ENCODE data around the gene GSTK1.

DNA sequence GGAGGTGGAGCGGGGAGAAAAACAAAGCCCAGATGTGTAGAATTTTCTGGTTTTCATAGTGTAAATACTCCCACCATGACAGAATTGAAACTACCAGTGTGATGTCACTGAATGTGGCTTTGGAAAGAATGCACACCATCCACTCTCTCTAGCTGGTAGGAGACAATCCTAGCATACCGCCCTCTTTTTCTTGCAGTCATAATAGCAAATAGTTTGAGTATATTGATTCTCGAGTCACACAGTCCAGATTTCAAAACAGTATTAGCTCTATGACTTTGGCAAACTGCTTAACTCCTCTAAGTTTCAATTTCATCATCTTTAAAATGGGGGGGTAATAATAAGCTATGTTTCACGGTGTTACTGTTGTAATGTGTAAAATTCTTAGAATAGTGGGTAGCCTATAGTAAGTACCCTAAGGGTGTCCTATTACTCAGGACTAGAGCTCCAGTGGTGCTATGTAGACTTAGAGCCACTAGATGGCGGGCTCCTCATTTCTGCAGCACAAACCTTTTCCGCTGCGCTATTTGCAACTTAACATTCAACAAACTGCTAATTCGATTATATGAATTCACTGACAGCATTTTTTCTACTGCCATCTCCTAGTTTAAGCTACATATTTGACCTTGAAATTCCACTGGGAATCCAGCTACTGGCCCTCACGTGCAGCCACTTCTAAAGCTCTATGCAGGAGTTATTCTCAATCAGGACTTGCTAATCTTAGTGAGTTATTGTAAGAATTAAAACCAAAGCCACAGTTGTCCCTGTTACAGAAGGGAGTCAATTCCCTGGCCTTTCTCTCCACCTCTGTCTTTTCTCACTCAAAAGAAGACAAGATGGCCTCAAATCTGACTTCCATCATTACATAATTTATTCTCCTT is 22.7 kb upstream of the GSTK1 start:
- TF ChIP-seq CTCF (conservative IDR thresholded peaks at IDR 0.05; ENCODE audit: low read length) (peak; percentile 96), EZH2phosphoT487 (IDR thresholded peaks at IDR 0.05; ENCODE audit: borderline replicate concordance) (no peak)
